SK-N-SH treated with all-trans-retinoic acid at 6 μM for 48 hours (cell line): ENCODE data around the gene SUSD3.

Experiments
- ATAC-seq: fragments of 200-7000 bp; cut with Tn5 transposase; 3 replicates; pipeline ENCODE4 v1.9.1; 2020; ENCODE audit warnings: mild to moderate bottlenecking, moderate library complexity
- ARNTL ChIP-seq: fragments of 450-650 bp; formaldehyde crosslinking; IDR thresholded peaks from 2 replicates; pipeline ENCODE4 v1.5.0; 2020; ENCODE audit warnings: low read depth, mild to moderate bottlenecking, moderate library complexity, borderline replicate concordance
- BACH2 ChIP-seq: fragments of 250-450 bp; sonication (Bioruptor Pico); IDR thresholded peaks from 2 replicates; pipeline ENCODE4 v1.9.0; 2021; ENCODE audit warnings: mild to moderate bottlenecking, borderline replicate concordance
- CREB5 ChIP-seq: fragments of 250-450 bp; sonication (Bioruptor Pico); IDR thresholded peaks from 2 replicates; pipeline ENCODE4 v1.5.1; 2020; ENCODE audit warnings: low read depth, mild to moderate bottlenecking, moderate library complexity
- CSDC2 ChIP-seq: fragments of 250-450 bp; sonication (Bioruptor Pico); IDR thresholded peaks from 2 replicates; pipeline ENCODE4 v1.5.0; 2020; ENCODE audit warnings: mild to moderate bottlenecking, moderate library complexity
- CSRNP3 ChIP-seq: fragments of 250-450 bp; sonication (Bioruptor Pico); IDR thresholded peaks from 2 replicates; pipeline ENCODE4 v1.5.1; 2021; ENCODE audit warnings: mild to moderate bottlenecking, moderate library complexity
- ESRRG ChIP-seq: fragments of 250-450 bp; sonication (Bioruptor Pico); IDR thresholded peaks from 2 replicates; pipeline ENCODE4 v1.6.1; 2021; ENCODE audit warnings: mild to moderate bottlenecking
- GLIS3 ChIP-seq: fragments of 250-450 bp; sonication (Bioruptor Pico); IDR thresholded peaks from 2 replicates; pipeline ENCODE4 v1.5.0; 2020; ENCODE audit warnings: mild to moderate bottlenecking, moderate library complexity
- ISL1 ChIP-seq: fragments of 250-450 bp; sonication (Bioruptor Pico); IDR thresholded peaks from 2 replicates; pipeline ENCODE4 v2.1.2; 2022; ENCODE audit warnings: mild to moderate bottlenecking, moderate library complexity
- OSR1 ChIP-seq: fragments of 250-450 bp; sonication (Bioruptor Pico); IDR thresholded peaks from 2 replicates; pipeline ENCODE4 v1.8.0; 2022; ENCODE audit warnings: moderate library complexity, mild to moderate bottlenecking, inconsistent platforms
- PATZ1 ChIP-seq: fragments of 250-450 bp; sonication (Bioruptor Pico); IDR thresholded peaks from 2 replicates; pipeline ENCODE4 v1.8.0; 2020; ENCODE audit warnings: mild to moderate bottlenecking, moderate library complexity, borderline replicate concordance
- POU6F1 ChIP-seq: fragments of 250-450 bp; sonication (Bioruptor Pico); IDR thresholded peaks from 2 replicates; pipeline ENCODE4 v1.8.0; 2021; ENCODE audit warnings: low read depth, mild to moderate bottlenecking, moderate library complexity, borderline replicate concordance
- PPARA ChIP-seq: fragments of 250-450 bp; sonication (Bioruptor Pico); IDR thresholded peaks from 2 replicates; pipeline ENCODE4 v1.5.0; 2020; ENCODE audit warnings: mild to moderate bottlenecking, borderline replicate concordance
- RARB ChIP-seq: fragments of 250-450 bp; sonication (Bioruptor Pico); IDR thresholded peaks from 2 replicates; pipeline ENCODE4 v1.8.0; 2021; ENCODE audit warnings: mild to moderate bottlenecking, moderate library complexity
- SNAI2 ChIP-seq: fragments of 250-450 bp; sonication (Bioruptor Pico); IDR thresholded peaks from 2 replicates; pipeline ENCODE4 v1.5.0; 2020; ENCODE audit warnings: mild to moderate bottlenecking, moderate library complexity
- TCF4 ChIP-seq: fragments of 250-450 bp; sonication (Bioruptor Pico); IDR thresholded peaks from 2 replicates; pipeline ENCODE4 v1.8.0; 2021; ENCODE audit warnings: mild to moderate bottlenecking, moderate library complexity, borderline replicate concordance
- TOX ChIP-seq: fragments of 250-450 bp; sonication (Bioruptor Pico); IDR thresholded peaks from 2 replicates; pipeline ENCODE4 v1.8.0; 2021; ENCODE audit warnings: mild to moderate bottlenecking, moderate library complexity, borderline replicate concordance
- TSHZ2 ChIP-seq: fragments of 250-450 bp; sonication (Bioruptor Pico); IDR thresholded peaks from 2 replicates; pipeline ENCODE4 v1.5.0; 2020; ENCODE audit warnings: mild to moderate bottlenecking, moderate library complexity
- ZC3H10 ChIP-seq: fragments of 250-450 bp; sonication (Bioruptor Pico); IDR thresholded peaks from 2 replicates; pipeline ENCODE4 v1.5.1; 2021; ENCODE audit warnings: mild to moderate bottlenecking, moderate library complexity
- ZFP3 ChIP-seq: fragments of 250-450 bp; sonication (Bioruptor Pico); IDR thresholded peaks from 2 replicates; pipeline ENCODE4 v1.5.0; 2020; ENCODE audit warnings: mild to moderate bottlenecking, moderate library complexity
- ZFP30 ChIP-seq: fragments of 450-650 bp; formaldehyde crosslinking; IDR thresholded peaks from 2 replicates; pipeline ENCODE4 v1.5.0; 2022; ENCODE audit warnings: mild to moderate bottlenecking, moderate library complexity
- ZNF565 ChIP-seq: fragments of 450-650 bp; formaldehyde crosslinking; conservative IDR thresholded peaks from 2 replicates; pipeline ENCODE4 v1.5.0; 2020; ENCODE audit warnings: low read depth, mild to moderate bottlenecking, moderate library complexity
- ZNF8 ChIP-seq: fragments of 450-650 bp; formaldehyde crosslinking; IDR thresholded peaks from 2 replicates; pipeline ENCODE4 v1.5.0; 2020; ENCODE audit warnings: mild to moderate bottlenecking, moderate library complexity

Gene SUSD3

GRCh38 chr9:93024646-93024910, 33.9 kb upstream of the SUSD3 start (continued):
- TF ChIP-seq ZNF8 (CRISPR knock-in tag) (no peak), PATZ1 (no peak)

- no peak for ATAC-seq
- TF ChIP-seq CSRNP3 (CRISPR knock-in tag), result no peak
- no peak for TF ChIP-seq OSR1 (CRISPR knock-in tag)
- no peak for TF ChIP-seq ISL1
- no peak for TF ChIP-seq ZFP30 (CRISPR knock-in tag)
- no peak for TF ChIP-seq ZFP3 (CRISPR knock-in tag)
- TF ChIP-seq SNAI2 (CRISPR knock-in tag), result no peak
- TF ChIP-seq CSDC2 (CRISPR knock-in tag), result no peak
- TF ChIP-seq ZNF8 (CRISPR knock-in tag), result no peak
- no peak for TF ChIP-seq RARB (CRISPR knock-in tag)
- no peak for TF ChIP-seq CREB5
- TF ChIP-seq BACH2 (CRISPR knock-in tag), result no peak
- TF ChIP-seq ARNTL (CRISPR knock-in tag), result no peak
- TF ChIP-seq GLIS3, result no peak
- TF ChIP-seq ZNF565 (CRISPR knock-in tag), result no peak
- no peak for TF ChIP-seq ZC3H10 (CRISPR knock-in tag)
- TF ChIP-seq POU6F1 (CRISPR knock-in tag), result no peak
- TF ChIP-seq TSHZ2 (CRISPR knock-in tag), result no peak
- TF ChIP-seq PATZ1, result no peak
- TF ChIP-seq, all 23 proteins: peak for 0
Observed at GRCh38 chr9:93024986-93025630, 33.4 kb upstream of the SUSD3 start.

GRCh38 chr9:93025736-93026135, 32.8 kb upstream of the SUSD3 start:
- no peak for ATAC-seq
- TF ChIP-seq OSR1 (CRISPR knock-in tag), result no peak
- no peak for TF ChIP-seq ESRRG (CRISPR knock-in tag)
- no peak for TF ChIP-seq BACH2 (CRISPR knock-in tag)
- no peak for TF ChIP-seq RARB (CRISPR knock-in tag)
- TF ChIP-seq CSDC2 (CRISPR knock-in tag), result no peak
- no peak for TF ChIP-seq ZFP30 (CRISPR knock-in tag)
- TF ChIP-seq GLIS3, result no peak
- no peak for TF ChIP-seq TCF4 (CRISPR knock-in tag)
- no peak for TF ChIP-seq PPARA (CRISPR knock-in tag)
- TF ChIP-seq TOX (CRISPR knock-in tag), result no peak
- no peak for TF ChIP-seq POU6F1 (CRISPR knock-in tag)
- no peak for TF ChIP-seq TSHZ2 (CRISPR knock-in tag)
